Endodermal cell (in vitro differentiated cells): ENCODE data around the gene GABRR3. TPM values are rescaled to one million over a fixed set of nuclear protein-coding genes. Genes with fewer than 3 reads are reported as not detected.

Experiments used
- DNase-seq: peaks from one replicate; pipeline ENCODE4 v3.0.0-alpha.2; 2017
- H3K27ac ChIP-seq: 2 replicates; pipeline ENCODE4 v1.5.1; 2013; ENCODE audit warnings: mild to moderate bottlenecking, low read depth, low read length, moderate library complexity
- H3K27me3 ChIP-seq: 2 replicates; pipeline ENCODE4 v1.6.1; 2013; ENCODE audit warnings: mild to moderate bottlenecking, low read length, moderate library complexity; ENCODE audit not compliant: insufficient read depth, control insufficient read depth, poor library complexity, severe bottlenecking
- H3K36me3 ChIP-seq: 2 replicates; pipeline ENCODE4 v1.7.0; 2013; ENCODE audit warnings: mild to moderate bottlenecking, low read length, moderate library complexity; ENCODE audit not compliant: control insufficient read depth, insufficient read depth
- H3K4me1 ChIP-seq: one replicate; pipeline ENCODE4 v1.7.0; 2013; ENCODE audit warnings: low read length; ENCODE audit not compliant: control insufficient read depth, insufficient read depth
- H3K4me3 ChIP-seq: 2 replicates; pipeline ENCODE4 v1.5.1; 2013; ENCODE audit warnings: mild to moderate bottlenecking, low read length, moderate library complexity
- H3K9ac ChIP-seq: 2 replicates; pipeline ENCODE4 v1.6.1; 2013; ENCODE audit warnings: mild to moderate bottlenecking, low read length, moderate library complexity; ENCODE audit not compliant: poor library complexity, severe bottlenecking; ENCODE audit errors: extremely low read depth
- H3K9me3 ChIP-seq: 2 replicates; pipeline ENCODE4 v1.6.1; 2013; ENCODE audit warnings: mild to moderate bottlenecking, low read length, moderate library complexity; ENCODE audit not compliant: control insufficient read depth
- H3K27ac Mint-ChIP-seq: 2 replicates; pipeline ENCODE4 v1.8.0; 2020; ENCODE audit warnings: mixed read lengths
- H3K27me3 Mint-ChIP-seq: 2 replicates; pipeline ENCODE4 v1.8.0; 2021; ENCODE audit warnings: mild to moderate bottlenecking, mixed read lengths; ENCODE audit not compliant: insufficient read depth
- H3K36me3 Mint-ChIP-seq: 2 replicates; pipeline ENCODE4 v1.8.0; 2020; ENCODE audit warnings: low read depth, mixed read lengths
- H3K4me1 Mint-ChIP-seq: 2 replicates; pipeline ENCODE4 v1.8.0; 2020; ENCODE audit warnings: mixed read lengths
- H3K4me3 Mint-ChIP-seq: 2 replicates; pipeline ENCODE4 v1.8.0; 2020; ENCODE audit warnings: mild to moderate bottlenecking, moderate library complexity, mixed read lengths
- H3K9me3 Mint-ChIP-seq: 2 replicates; pipeline ENCODE4 v1.8.0; 2020; ENCODE audit warnings: mild to moderate bottlenecking, mixed read lengths
- WGBS, 2 experiments: methylation state at CpG; one replicate each; pipeline versions ENCODE4 v1.1.5 to v1.1.7; 2013; ENCODE audit warnings: missing lambda C conversion rate in 2 of 2, mixed read lengths in 1 of 2; ENCODE audit not compliant: insufficient coverage in 1 of 2, insufficient read length in 1 of 2; 5-methylcytosine and 5-hydroxymethylcytosine counted together
- total RNA-seq, 2 donors: library from RNA; stranded (reverse); fragmentation: NEBNext Ultra II Directional in 1 of 2; extraction: Animal tissue kit (Norgen Biotek cat#: 25700) in 1 of 2; gene quantifications; 2 replicates in 1 of 2; 3 replicates in 1 of 2; pipeline ENCODE4 v1.2.1, GENCODE V29; 2021
- TF ChIP-seq, protein P1 (sequence below): fragments of 200-600 bp; sonication (generic); conservative IDR thresholded peaks from 2 replicates; pipeline ENCODE4 v1.5.0; 2021; ENCODE audit warnings: antibody characterized with exemption, mild to moderate bottlenecking

GABRR3 gene
- total RNA-seq, 2 donors from 2014 or later, result not detected

DNA sequence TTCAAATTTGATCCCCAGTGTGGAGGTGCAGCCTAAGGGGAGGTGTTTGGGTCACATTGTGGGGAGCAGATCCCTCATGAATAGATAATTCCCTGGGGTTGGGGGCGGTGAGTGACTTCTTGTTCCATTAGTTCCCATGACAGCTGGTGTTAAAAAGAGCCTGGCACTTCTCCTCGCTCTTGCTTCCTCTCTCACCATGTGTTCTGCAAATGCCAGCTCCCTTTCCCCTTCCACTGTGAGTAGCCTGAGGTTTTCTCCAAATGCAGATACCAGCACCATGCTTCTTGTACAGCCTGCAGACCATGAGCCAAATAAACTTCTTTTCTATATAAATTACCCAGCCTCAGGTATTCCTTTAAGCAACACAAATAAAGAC is 86.0 kb downstream of the GABRR3 start:
- WGBS, 2 experiments, result 91 to 92% methylated on average over 2 of the region's 2 CpGs
- no peak overlapping the region for H3K4me3 Mint-ChIP-seq

DNA sequence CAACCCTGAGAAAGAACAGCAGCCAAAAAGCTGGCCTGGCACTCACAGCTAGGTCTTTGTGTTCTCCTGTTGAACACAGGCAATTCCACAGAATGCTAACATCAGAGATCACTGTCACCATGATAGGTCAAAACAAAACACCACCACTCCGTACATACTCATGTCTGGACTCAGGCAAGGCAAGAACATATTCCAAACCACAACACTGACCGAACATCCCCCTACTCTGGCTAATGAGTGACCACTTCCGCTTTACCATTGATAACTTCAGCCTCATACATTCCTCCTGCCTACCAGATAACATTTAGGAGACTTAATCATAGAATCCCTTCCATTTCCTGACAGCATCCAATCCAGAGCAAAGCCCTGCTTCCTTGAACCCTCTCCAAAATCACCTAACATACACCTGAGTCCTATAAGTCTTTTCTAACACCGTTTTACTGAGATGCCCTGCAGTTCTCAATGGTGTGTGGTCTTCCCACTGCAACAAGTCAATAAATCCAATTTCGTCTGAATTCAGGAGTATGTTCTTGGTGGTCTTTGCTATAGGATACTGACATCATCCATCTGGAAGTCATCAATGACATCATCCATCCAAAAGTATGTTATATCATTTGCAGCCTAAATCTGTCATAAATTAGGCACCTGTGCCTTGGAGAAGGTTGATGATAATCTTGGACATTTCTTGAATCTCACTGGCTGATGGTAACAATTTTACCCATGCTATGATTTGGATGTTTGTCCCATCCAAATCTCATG is 86.6 kb downstream of the GABRR3 start:
- no peak overlapping the region for H3K4me3 Mint-ChIP-seq
- Histone ChIP-seq H3K4me1 (no peaks in the 10 kb centered on the region), H3K9me3 (no peaks in the 10 kb centered on the region), H3K27me3 (no peaks in the 10 kb centered on the region), H3K9ac (no peak overlapping the region), H3K36me3 (peaks cover 18% of the 10 kb centered on the region), H3K4me3 (no peak overlapping the region), H3K27ac (no peak overlapping the region)
- H3K4me1 Mint-ChIP-seq, result no peaks in the 10 kb centered on the region
- no peak for DNase-seq
- peaks cover 22% of the 10 kb centered on the region for H3K36me3 Mint-ChIP-seq
- 89 to 95% methylated on average over 4 to 5 of the region's 5 CpGs for WGBS, 2 experiments
- TF ChIP-seq, protein P1, sequence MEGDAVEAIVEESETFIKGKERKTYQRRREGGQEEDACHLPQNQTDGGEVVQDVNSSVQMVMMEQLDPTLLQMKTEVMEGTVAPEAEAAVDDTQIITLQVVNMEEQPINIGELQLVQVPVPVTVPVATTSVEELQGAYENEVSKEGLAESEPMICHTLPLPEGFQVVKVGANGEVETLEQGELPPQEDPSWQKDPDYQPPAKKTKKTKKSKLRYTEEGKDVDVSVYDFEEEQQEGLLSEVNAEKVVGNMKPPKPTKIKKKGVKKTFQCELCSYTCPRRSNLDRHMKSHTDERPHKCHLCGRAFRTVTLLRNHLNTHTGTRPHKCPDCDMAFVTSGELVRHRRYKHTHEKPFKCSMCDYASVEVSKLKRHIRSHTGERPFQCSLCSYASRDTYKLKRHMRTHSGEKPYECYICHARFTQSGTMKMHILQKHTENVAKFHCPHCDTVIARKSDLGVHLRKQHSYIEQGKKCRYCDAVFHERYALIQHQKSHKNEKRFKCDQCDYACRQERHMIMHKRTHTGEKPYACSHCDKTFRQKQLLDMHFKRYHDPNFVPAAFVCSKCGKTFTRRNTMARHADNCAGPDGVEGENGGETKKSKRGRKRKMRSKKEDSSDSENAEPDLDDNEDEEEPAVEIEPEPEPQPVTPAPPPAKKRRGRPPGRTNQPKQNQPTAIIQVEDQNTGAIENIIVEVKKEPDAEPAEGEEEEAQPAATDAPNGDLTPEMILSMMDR, result no peak
- no peaks in the 10 kb centered on the region for H3K27me3 Mint-ChIP-seq
- no peak overlapping the region for H3K27ac Mint-ChIP-seq
- no peaks in the 10 kb centered on the region for H3K9me3 Mint-ChIP-seq

More for the DNA sequence above, 86.0 kb downstream of the GABRR3 start:
- H3K27me3 Mint-ChIP-seq, result no peaks in the 10 kb centered on the region
- no peak overlapping the region for H3K4me3 ChIP-seq
- H3K27ac ChIP-seq, result no peak overlapping the region
- no peaks in the 10 kb centered on the region for H3K9me3 Mint-ChIP-seq
- TF ChIP-seq, protein P1, result no peak
- H3K36me3 Mint-ChIP-seq, result peaks cover 21% of the 10 kb centered on the region
- no peaks in the 10 kb centered on the region for H3K9me3 ChIP-seq
- H3K9ac ChIP-seq, result no peak overlapping the region
- H3K4me1 ChIP-seq, result no peaks in the 10 kb centered on the region
- no peaks in the 10 kb centered on the region for H3K4me1 Mint-ChIP-seq
- DNase-seq, result no peak
- H3K27me3 ChIP-seq, result no peaks in the 10 kb centered on the region
- H3K27ac Mint-ChIP-seq, result no peak overlapping the region
- peaks cover 12% of the 10 kb centered on the region for H3K36me3 ChIP-seq

DNA sequence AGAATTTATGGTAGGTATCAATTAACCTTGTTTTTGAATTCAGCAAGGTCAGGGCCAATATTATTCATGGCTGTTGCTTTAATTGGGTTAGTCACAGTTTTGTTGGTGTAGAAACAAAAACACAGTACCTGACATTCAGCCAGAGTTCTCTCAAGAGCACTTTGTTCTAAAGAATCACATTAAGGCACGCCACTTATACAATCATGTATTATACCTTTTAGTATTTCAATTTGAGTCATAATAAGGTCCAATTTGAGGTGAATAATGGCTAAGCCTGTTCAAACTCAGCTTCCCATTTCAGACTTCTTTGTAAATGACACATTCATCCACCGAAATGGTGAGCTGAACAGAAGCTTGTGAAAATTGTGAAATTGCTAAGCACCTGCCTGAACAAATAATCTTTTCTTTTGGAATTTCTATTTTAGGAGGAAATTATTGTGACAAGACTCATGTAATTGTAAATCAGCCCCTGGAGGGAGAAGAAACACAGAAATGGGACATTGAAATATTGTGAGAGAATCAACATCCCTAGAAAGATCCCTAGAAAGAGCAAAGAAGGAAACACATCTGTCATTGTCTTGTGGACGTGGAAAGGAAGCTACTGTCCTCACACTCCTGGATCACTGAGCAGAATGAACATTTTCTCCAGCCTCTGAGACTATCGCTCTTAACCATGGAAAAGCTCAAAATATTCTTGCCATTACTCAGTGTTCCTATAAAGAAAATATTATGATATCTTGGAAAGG is 92.1 kb downstream of the GABRR3 start:
- Histone ChIP-seq H3K36me3 (peaks cover 31% of the 10 kb centered on the region), H3K9me3 (no peaks in the 10 kb centered on the region), H3K27me3 (no peaks in the 10 kb centered on the region), H3K9ac (no peak overlapping the region), H3K4me3 (no peak overlapping the region), H3K4me1 (no peaks in the 10 kb centered on the region), H3K27ac (no peak overlapping the region)
- Mint-ChIP-seq H3K27ac (no peak overlapping the region), H3K9me3 (no peaks in the 10 kb centered on the region), H3K27me3 (no peaks in the 10 kb centered on the region), H3K4me1 (no peaks in the 10 kb centered on the region), H3K4me3 (no peak overlapping the region), H3K36me3 (peaks cover 23% of the 10 kb centered on the region)
- 92 to 93% methylated on average over 2 to 3 of the region's 4 CpGs for WGBS, 2 experiments
- DNase-seq, result no peak
- TF ChIP-seq, protein P1, result no peak
